ENCODE results near the gene CAMK2G.

- no peak for TF ChIP-seq EZH2 (IDR thresholded peaks at IDR 0.05; ENCODE audit: insufficient read depth, poor library complexity, severe bottlenecking)
- TF ChIP-seq EZH2phosphoT487 (IDR thresholded peaks at IDR 0.05; ENCODE audit: insufficient read depth, low read depth), result 0 out of 2 replicates have a peak, but pooled peaks have one; percentile 34
Measured at GRCh38 chr10:73908853-73909539, 34.6 kb upstream of the CAMK2G start.
